GM12891 (cell line): ENCODE results near the gene EEIG1.

Experiments
- PAX5 ChIP-seq: IDR thresholded peaks from 2 replicates; pipeline ENCODE4 v1.6.1; 2011; ENCODE audit warnings: low read length, moderate library complexity, mild to moderate bottlenecking; ENCODE audit not compliant: insufficient read depth, severe bottlenecking
- POLR2A ChIP-seq: IDR thresholded peaks from 2 replicates; pipeline ENCODE4 v1.6.1; 2011; ENCODE audit warnings: low read depth, low read length, control low read depth
- SPI1 ChIP-seq: IDR thresholded peaks from 2 replicates; pipeline ENCODE4 v1.6.1; 2011; ENCODE audit warnings: low read depth, low read length, control low read depth
- TAF1 ChIP-seq: IDR thresholded peaks from 2 replicates; pipeline ENCODE4 v1.6.1; 2011; ENCODE audit warnings: low read depth, low read length, control low read depth

DNA sequence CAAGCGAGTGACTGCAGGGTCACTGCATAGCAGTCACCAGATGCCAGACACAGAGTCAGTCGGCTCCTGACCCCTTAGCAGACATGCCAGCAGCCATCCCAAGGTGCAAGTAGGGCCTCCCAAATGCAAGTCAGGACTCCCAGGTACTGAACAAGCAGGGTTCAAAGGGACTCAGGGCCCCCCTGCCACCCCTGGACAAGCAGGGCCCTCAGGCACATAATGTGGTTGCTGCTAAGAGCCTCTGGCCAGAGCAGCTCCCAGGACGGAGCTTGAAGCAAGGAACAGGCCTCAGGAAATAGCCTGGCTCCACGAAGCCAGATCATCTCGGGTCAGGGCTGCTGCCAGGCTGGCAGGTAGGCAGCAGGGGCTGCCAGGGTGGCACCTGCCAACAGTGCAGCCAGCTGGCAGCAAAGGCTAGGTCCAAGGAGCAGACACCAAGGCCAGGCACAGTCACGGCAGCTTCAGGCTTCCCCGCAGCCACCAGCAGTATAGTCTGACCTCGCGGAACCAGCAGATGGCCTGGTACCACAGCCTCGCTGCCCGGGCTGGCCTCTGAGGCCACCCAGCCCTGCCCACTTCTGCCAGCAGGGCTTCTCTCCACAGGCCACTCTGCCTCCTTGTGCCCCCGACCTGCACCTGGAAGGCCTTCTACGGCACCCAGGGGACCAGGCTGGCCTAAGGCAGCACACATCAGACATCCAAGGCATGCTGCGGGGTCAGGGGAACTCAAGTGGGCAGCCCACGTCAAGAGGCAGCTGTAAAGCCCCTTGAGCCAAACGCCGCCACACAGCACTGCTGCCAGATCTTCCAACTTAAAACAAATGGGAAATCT is 7.4 kb downstream of the EEIG1 start:
- TF ChIP-seq POLR2A = no peak
- no peak for TF ChIP-seq TAF1
- TF ChIP-seq SPI1 = no peak
- TF ChIP-seq PAX5 = no peak
